ENCODE data around the gene IGFBP2.

DNA sequence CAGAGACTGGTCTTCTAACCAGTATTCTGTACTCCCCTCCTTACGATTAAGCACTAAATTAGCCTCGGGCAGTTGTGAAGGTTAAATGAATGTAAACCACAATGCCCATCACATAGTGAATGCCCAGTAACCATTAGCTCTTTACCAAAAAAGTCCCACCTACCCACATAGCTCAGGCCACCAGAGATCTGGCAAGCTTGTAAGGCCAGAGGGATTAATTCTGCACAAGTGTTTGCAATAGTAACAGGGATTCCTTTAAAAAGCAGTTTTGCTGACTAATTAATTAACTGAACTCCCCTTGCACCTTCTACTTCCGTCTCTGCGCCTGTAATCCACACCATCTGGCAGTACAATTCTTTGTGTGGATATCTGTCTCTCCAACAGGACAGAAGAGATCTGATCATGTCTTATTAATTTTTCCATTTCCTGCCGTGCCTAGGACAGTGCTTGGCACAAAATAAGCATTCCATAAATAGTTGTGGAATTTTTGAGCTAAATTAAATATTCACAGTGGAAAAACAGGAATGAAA lies 36.2 kb upstream of the IGFBP2 start:
- TF ChIP-seq, protein P1, sequence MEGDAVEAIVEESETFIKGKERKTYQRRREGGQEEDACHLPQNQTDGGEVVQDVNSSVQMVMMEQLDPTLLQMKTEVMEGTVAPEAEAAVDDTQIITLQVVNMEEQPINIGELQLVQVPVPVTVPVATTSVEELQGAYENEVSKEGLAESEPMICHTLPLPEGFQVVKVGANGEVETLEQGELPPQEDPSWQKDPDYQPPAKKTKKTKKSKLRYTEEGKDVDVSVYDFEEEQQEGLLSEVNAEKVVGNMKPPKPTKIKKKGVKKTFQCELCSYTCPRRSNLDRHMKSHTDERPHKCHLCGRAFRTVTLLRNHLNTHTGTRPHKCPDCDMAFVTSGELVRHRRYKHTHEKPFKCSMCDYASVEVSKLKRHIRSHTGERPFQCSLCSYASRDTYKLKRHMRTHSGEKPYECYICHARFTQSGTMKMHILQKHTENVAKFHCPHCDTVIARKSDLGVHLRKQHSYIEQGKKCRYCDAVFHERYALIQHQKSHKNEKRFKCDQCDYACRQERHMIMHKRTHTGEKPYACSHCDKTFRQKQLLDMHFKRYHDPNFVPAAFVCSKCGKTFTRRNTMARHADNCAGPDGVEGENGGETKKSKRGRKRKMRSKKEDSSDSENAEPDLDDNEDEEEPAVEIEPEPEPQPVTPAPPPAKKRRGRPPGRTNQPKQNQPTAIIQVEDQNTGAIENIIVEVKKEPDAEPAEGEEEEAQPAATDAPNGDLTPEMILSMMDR (IDR thresholded peaks at IDR 0.05): no peak
- no peak for TF ChIP-seq POLR2A (IDR thresholded peaks at IDR 0.05)

All from adrenal gland (tissue), 5 donors.